GM12872 (cell line): ENCODE data around the gene MSI1.

Experiments used
- CTCF ChIP-seq: IDR thresholded peaks from 3 replicates; pipeline ENCODE4 v1.5.1; 2011; ENCODE audit warnings: low read depth, mild to moderate bottlenecking, low read length, moderate library complexity; ENCODE audit not compliant: insufficient read depth

The MSI1 gene

GRCh38 chr12:120353556-120354317, 15.2 kb downstream of the MSI1 start:
- no peak for TF ChIP-seq CTCF

GRCh38 chr12:120353136-120353535, 15.8 kb downstream of the MSI1 start:
- no peak for TF ChIP-seq CTCF

- TF ChIP-seq CTCF: no peak
Observed at GRCh38 chr12:120352117-120352516, 16.8 kb downstream of the MSI1 start.

GRCh38 chr12:120350576-120351350, 18.2 kb downstream of the MSI1 start:
- TF ChIP-seq CTCF: no peak

- TF ChIP-seq CTCF: no peak
Observed at GRCh38 chr12:120347766-120348165, 21.2 kb downstream of the MSI1 start.

- no peak; the same call in 2 of the 3 replicates for TF ChIP-seq CTCF
Observed at GRCh38 chr12:120346681-120347080, 22.3 kb downstream of the MSI1 start.

GRCh38 chr12:120346031-120346430, 22.9 kb downstream of the MSI1 start:
- TF ChIP-seq CTCF: no peak
